HepG2 (cell line): ENCODE results near the gene NISCH. TPM values are rescaled to one million over a fixed set of nuclear protein-coding genes. Genes with fewer than 3 reads are reported as not detected.

Experiments used
- ATAC-seq: fragments of 200-7000 bp; cut with Tn5 transposase; 3 replicates; pipeline ENCODE4 v1.9.1; 2020; ENCODE audit warnings: mild to moderate bottlenecking, moderate library complexity
- BruUV-seq: library from RNA; stranded (reverse); fragments of 400-500 nt; replicated peaks from 2 replicates; lab custom pipeline; 2021; lab: Mats Ljungman, UMichigan
- CTCF ChIA-PET: fragments of 300-600 bp; formaldehyde crosslinking; extraction: SDS; loops from one replicate; lab custom pipeline; 2021; ENCODE audit warnings: low total read pairs, inconsistent platforms, low intra/inter-chr PET ratio; lab: Yijun Ruan, JAX
- POLR2A ChIA-PET: fragments of 350-600 bp; sonication (Branson Sonifier 250); formaldehyde crosslinking; loops from one replicate; lab custom pipeline; 2020; ENCODE audit warnings: antibody characterized with exemption, inconsistent platforms; lab: Yijun Ruan, JAX
- DNase-seq: peaks from one replicate; pipeline ENCODE4 v3.0.0-alpha.2; 2015; ENCODE audit warnings: low spot score
- FAIRE-seq: peaks from 3 replicates; lab custom pipeline; 2011; peaks lifted over from hg19 to GRCh38; lab: Jason Lieb, UNC
- H2AFZ ChIP-seq: one replicate; pipeline ENCODE4 v1.6.1; 2011; ENCODE audit warnings: low read length, inconsistent platforms
- H3K27ac ChIP-seq: fragments of 300-600 bp; 3 replicates; pipeline ENCODE4 v1.8.0; 2011; ENCODE audit warnings: mixed run types, mild to moderate bottlenecking, mixed read lengths, low read length, inconsistent platforms; ENCODE audit not compliant: insufficient read depth; ENCODE audit errors: extremely low read length
- H3K27me3 ChIP-seq, 2 experiments: fragments of 200-600 bp in 1 of 2; 2 replicates in 1 of 2; 3 replicates in 1 of 2; pipeline versions ENCODE4 v1.6.0 to v1.8.0; 2011; ENCODE audit warnings: low read length in 2 of 2, mild to moderate bottlenecking in 2 of 2, moderate library complexity in 2 of 2, inconsistent platforms in 1 of 2; ENCODE audit not compliant: insufficient read depth in 2 of 2, control insufficient read depth in 1 of 2
- H3K36me3 ChIP-seq, 2 experiments: fragments of 200-600 bp in 1 of 2; replicated peaks in 1 of 2; 2 replicates in 1 of 2; 3 replicates in 1 of 2; pipeline versions ENCODE4 v1.5.1 to v1.8.0; 2011; ENCODE audit warnings: low read length in 2 of 2, inconsistent platforms in 1 of 2; ENCODE audit not compliant: insufficient read depth in 2 of 2, control insufficient read depth in 1 of 2
- H3K4me1 ChIP-seq: 2 replicates; pipeline ENCODE4 v1.5.1; 2012; ENCODE audit warnings: low read length, inconsistent platforms; ENCODE audit not compliant: insufficient read depth
- H3K4me2 ChIP-seq: 2 replicates; pipeline ENCODE4 v1.6.0; 2011; ENCODE audit warnings: low read depth, low read length, inconsistent platforms
- H3K4me3 ChIP-seq, 3 experiments: fragments of 200-600 bp in 1 of 3; sonication (generic), shearing (Covaris generic) in 1 of 3; replicated peaks in 1 of 3; 2 replicates each; pipeline ENCODE4 v1.5.1; 2011 to 2016; ENCODE audit warnings: low read length in 3 of 3, inconsistent platforms in 2 of 3, low read depth in 2 of 3, mild to moderate bottlenecking in 2 of 3, control low read depth in 1 of 3, mixed read lengths in 1 of 3; ENCODE audit not compliant: insufficient read depth in 1 of 3
- H3K79me2 ChIP-seq: one replicate; pipeline ENCODE4 v1.6.1; 2011; ENCODE audit warnings: low read length, inconsistent platforms; ENCODE audit not compliant: insufficient read depth
- H3K9ac ChIP-seq: 2 replicates; pipeline ENCODE4 v1.6.0; 2011; ENCODE audit warnings: mild to moderate bottlenecking, low read depth, low read length, inconsistent platforms; ENCODE audit not compliant: insufficient read depth
- H3K9me3 ChIP-seq: 2 replicates; pipeline ENCODE4 v1.5.1; 2012; ENCODE audit warnings: mild to moderate bottlenecking, low read length
- H4K20me1 ChIP-seq: 2 replicates; pipeline ENCODE4 v1.6.0; 2011; ENCODE audit warnings: inconsistent platforms, mild to moderate bottlenecking, low read length, moderate library complexity; ENCODE audit not compliant: insufficient read depth
- ELF3 ChIP-seq: IDR thresholded peaks from 2 replicates; pipeline ENCODE4 v1.6.1; 2016; ENCODE audit warnings: missing genetic modification reagents, missing compliant biosample characterization
- ETV5 ChIP-seq: IDR thresholded peaks from 2 replicates; pipeline ENCODE4 v1.6.1; 2018; ENCODE audit warnings: missing biosample characterization, missing genetic modification reagents, inconsistent platforms, borderline replicate concordance
- GATAD2A ChIP-seq: IDR thresholded peaks from 2 replicates; pipeline ENCODE4 v1.6.1; 2016
- JUND ChIP-seq: sonication (generic); formaldehyde crosslinking; IDR thresholded peaks from 2 replicates; pipeline ENCODE4 v1.8.0; 2022; ENCODE audit warnings: mild to moderate bottlenecking, missing genetic modification reagents
- KAT8 ChIP-seq: IDR thresholded peaks from 2 replicates; pipeline ENCODE4 v1.6.1; 2016; ENCODE audit warnings: missing genetic modification reagents, missing compliant biosample characterization
- MED1 ChIP-seq: sonication (generic); formaldehyde crosslinking; IDR thresholded peaks from 2 replicates; pipeline ENCODE4 v1.4.0; 2020; ENCODE audit warnings: missing genetic modification reagents
- MXI1 ChIP-seq: IDR thresholded peaks from 3 replicates; pipeline ENCODE4 v1.6.1; 2012; ENCODE audit warnings: low read depth, low read length, inconsistent platforms, borderline replicate concordance
- NFIC ChIP-seq: IDR thresholded peaks from 2 replicates; pipeline ENCODE4 v1.6.1; 2012; ENCODE audit warnings: mild to moderate bottlenecking, low read length, inconsistent platforms
- NR2C2 ChIP-seq: sonication (generic); formaldehyde crosslinking; IDR thresholded peaks from 2 replicates; pipeline ENCODE4 v1.4.0; 2020; ENCODE audit warnings: missing genetic modification reagents, mild to moderate bottlenecking, moderate library complexity, borderline replicate concordance
- PHF5A ChIP-seq: IDR thresholded peaks from one replicate; pipeline ENCODE4 v1.6.1; 2018; ENCODE audit warnings: low read depth, missing genetic modification reagents; ENCODE audit not compliant: unreplicated experiment
- RAD51 ChIP-seq: fragments of 450-650 bp; IDR thresholded peaks from 2 replicates; pipeline ENCODE4 v1.6.1; 2016; ENCODE audit warnings: borderline replicate concordance
- SMAD3 ChIP-seq: sonication (generic); formaldehyde crosslinking; IDR thresholded peaks from 2 replicates; pipeline ENCODE4 v1.4.0; 2020; ENCODE audit warnings: missing genetic modification reagents
- SOX13 ChIP-seq, 3 experiments: fragments of 450-650 bp in 1 of 3; sonication (generic) in 1 of 3; formaldehyde crosslinking in 1 of 3; IDR thresholded peaks in 2 of 3; conservative IDR thresholded peaks in 1 of 3; 2 replicates each; pipeline versions ENCODE4 v1.5.0 to v1.6.1; 2016 to 2020; ENCODE audit warnings: antibody characterized with exemption in 1 of 3, mild to moderate bottlenecking in 1 of 3, missing compliant biosample characterization in 1 of 3, missing genetic modification reagents in 1 of 3, moderate library complexity in 1 of 3
- SOX5 ChIP-seq: IDR thresholded peaks from 2 replicates; pipeline ENCODE4 v1.6.1; 2016; ENCODE audit warnings: borderline replicate concordance
- TBX3 ChIP-seq: fragments of 450-650 bp; IDR thresholded peaks from 2 replicates; pipeline ENCODE4 v1.6.1; 2017; ENCODE audit warnings: antibody characterized with exemption, mild to moderate bottlenecking, inconsistent platforms, borderline replicate concordance
- ZFP1 ChIP-seq: IDR thresholded peaks from 2 replicates; pipeline ENCODE4 v1.6.1; 2016
- ZNF557 ChIP-seq: sonication (generic); formaldehyde crosslinking; IDR thresholded peaks from 2 replicates; pipeline ENCODE4 v1.4.0; 2020; ENCODE audit warnings: missing genetic modification reagents
- ZNF580 ChIP-seq: IDR thresholded peaks from 2 replicates; pipeline ENCODE4 v1.6.1; 2016; ENCODE audit warnings: low read depth, borderline replicate concordance
- ZNF839 ChIP-seq: sonication (generic); formaldehyde crosslinking; IDR thresholded peaks from 2 replicates; pipeline ENCODE4 v1.4.0; 2020; ENCODE audit warnings: missing genetic modification reagents, mild to moderate bottlenecking, borderline replicate concordance
- WGBS: methylation state at CpG from one replicate; pipeline ENCODE4 v1.1.6; 2017; ENCODE audit warnings: low lambda C conversion rate; 5-methylcytosine and 5-hydroxymethylcytosine counted together
- in situ Hi-C: cut with HindIII; loops from 2 replicates; pipeline ENCODE4 v1.10.0; 2017; ENCODE audit warnings: low pct_unique_long_range_greater_than_20kb; ENCODE audit not compliant: extremely low pct_ligation_motif_present
- intact Hi-C: fragments of 100-400 bp; cut with micrococcal nuclease; formaldehyde crosslinking; loops from one replicate; pipeline ENCODE4 v1.10.0; 2022; ENCODE audit not compliant: unreplicated experiment
- polyA plus RNA-seq, 8 experiments: library from polyadenylated mRNA; depleted of rRNA in 3 of 8; stranded (reverse) in 7 of 8; unstranded in 1 of 8; fragments of >200 nt; fragmentation: Illumina TruSeq in 4 of 8; extraction: Trizol in 4 of 8; gene quantifications; 2 replicates each; pipeline versions ENCODE4 v1.2.1 to v1.2.3, GENCODE V29; 2011 to 2016; ENCODE audit warnings: low read depth in 4 of 8, missing spikeins in 1 of 8, mixed read lengths in 1 of 8; ENCODE audit not compliant: insufficient read depth in 1 of 8
- total RNA-seq, 5 experiments: library from RNA; depleted of rRNA; stranded (reverse); fragments of >200 nt; fragmentation: Illumina TruSeq; extraction: Trizol; gene quantifications; 2 replicates each; pipeline ENCODE4 v1.2.3, GENCODE V29; 2016; ENCODE audit warnings: low read depth in 1 of 5
- TF ChIP-seq, protein P1 (sequence below): sonication (generic); formaldehyde crosslinking; IDR thresholded peaks from 2 replicates; pipeline ENCODE4 v1.4.0; 2020; ENCODE audit warnings: missing genetic modification reagents, borderline replicate concordance
- TF ChIP-seq, protein P2 (sequence below): sonication (generic); formaldehyde crosslinking; IDR thresholded peaks from 2 replicates; pipeline ENCODE4 v1.5.1; 2020; ENCODE audit warnings: missing genetic modification reagents, mild to moderate bottlenecking, borderline replicate concordance

NISCH gene
- total and polyA plus RNA-seq, 2 of the 13 experiments (the other 11 are each of a cell fraction or from before 2014, with no cell fraction given): 27.0 to 47.6 TPM

DNA sequence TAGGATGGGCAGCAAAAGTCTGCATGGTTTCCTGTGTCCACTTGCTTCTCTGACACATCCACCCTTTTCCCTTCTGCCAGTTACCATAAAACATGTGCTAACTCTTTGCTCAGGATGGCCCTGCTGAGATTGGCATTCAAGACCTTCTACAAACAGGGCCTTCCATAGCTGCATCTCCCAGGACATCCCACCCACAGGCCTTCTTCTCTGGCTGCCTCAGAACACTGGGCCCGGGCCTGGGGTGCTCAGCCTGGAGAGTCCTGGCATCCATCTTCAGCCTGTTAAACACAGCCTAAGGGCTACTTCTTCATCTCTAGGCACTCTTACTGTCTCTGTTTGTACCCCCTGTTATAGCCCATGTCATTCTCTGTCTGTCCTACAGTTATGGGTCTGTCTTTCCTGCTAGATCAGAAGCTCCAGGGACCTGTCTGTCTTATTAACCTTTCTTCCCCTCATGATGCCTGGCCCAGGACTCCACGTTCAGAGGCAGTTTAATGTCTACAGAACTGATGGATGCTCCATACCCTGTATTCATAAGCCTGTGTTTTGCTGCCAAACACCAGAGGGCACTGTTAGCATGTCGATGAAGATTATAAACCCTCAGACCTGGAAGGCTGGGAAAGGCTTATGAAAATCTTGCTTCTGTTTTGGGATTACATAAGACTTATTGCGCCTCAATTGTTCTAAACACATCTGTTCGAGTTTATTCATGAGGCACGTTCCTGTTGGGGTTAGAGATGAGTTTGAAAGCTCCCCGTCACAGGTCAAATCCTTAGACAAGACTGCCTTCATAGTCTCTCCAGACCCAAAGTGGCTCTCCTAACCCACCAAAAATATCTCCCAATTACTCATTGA lies 27.0 kb upstream of the NISCH start:
- no peaks in the 10 kb centered on the region for H4K20me1 ChIP-seq
- H3K9me3 ChIP-seq: no peaks in the 10 kb centered on the region
- ChIA-PET CTCF (interaction anchor here (1.1 to 4.0 kb wide), 4 partner anchors 16 to 23 kb away, joined by 3 to 83 read pairs (median 4); partner anchors contain the start of gene SEMA3G), POLR2A (interaction anchor here (2.2 kb wide), 1 partner anchor 17 kb away, joined by 14 read pairs; the partner anchor contains the start of gene SEMA3G)
- H3K36me3 ChIP-seq: no peaks in the 10 kb centered on the region
- H3K27ac ChIP-seq: no peak overlapping the region
- intact Hi-C loops (loop anchor here (1.0 kb wide), 1 partner anchor 19 kb away; no protein-coding TSS in a partner anchor), in situ Hi-C loops (no loop called here)
- H2AFZ ChIP-seq: no peak overlapping the region
- H3K9ac ChIP-seq: no peak overlapping the region
- no peak overlapping the region for H3K4me3 ChIP-seq
- H3K4me2 ChIP-seq: peak overlapping the region; percentile 68
- ATAC-seq: peak; percentile 64
- WGBS: 4% methylated on average over 7 of the region's 7 CpGs
- H3K4me1 ChIP-seq: peaks cover 69% of the 10 kb centered on the region
- peak; percentile 76 for DNase-seq
- no peaks in the 10 kb centered on the region for H3K27me3 ChIP-seq
- no peaks in the 10 kb centered on the region for H3K79me2 ChIP-seq
- peak; percentile 87 for FAIRE-seq
- no TSS peak for BruUV-seq
- peak; percentile 31; the same call in 1 of the 2 replicates for TF ChIP-seq KAT8
- 0 out of 2 replicates have a peak, but pooled peaks have one; percentile 26 for TF ChIP-seq MED1 (CRISPR knock-in tag)
- 0 out of 3 replicates have a peak, but pooled peaks have one; percentile 30 for TF ChIP-seq MXI1
- no peak for TF ChIP-seq SOX13 (IDR thresholded peaks at IDR 0.05)
- peak in 1 of 2 experiments; percentile 45; a peak in 1 of 4 replicates for TF ChIP-seq SOX13 (CRISPR knock-in tag; conservative IDR thresholded peaks at IDR 0.05 in 1 of 2, IDR thresholded peaks at IDR 0.05 in 1 of 2)
- no peak for TF ChIP-seq TBX3
- peak; percentile 51; the same call in 1 of the 2 replicates for TF ChIP-seq SOX5 (CRISPR knock-in tag)
- peak; percentile 57 for TF ChIP-seq GATAD2A (CRISPR knock-in tag)
- TF ChIP-seq NR2C2 (CRISPR knock-in tag): 0 out of 2 replicates have a peak, but pooled peaks have one; percentile 37
- no peak for TF ChIP-seq ZNF557 (CRISPR knock-in tag)
- no peak for TF ChIP-seq ZNF839 (CRISPR knock-in tag)
- TF ChIP-seq ZNF580: no peak
- TF ChIP-seq PHF5A (CRISPR knock-in tag): peak; percentile 55
- TF ChIP-seq ZFP1 (CRISPR knock-in tag): 0 out of 2 replicates have a peak, but pooled peaks have one; percentile 21
- TF ChIP-seq ETV5 (CRISPR knock-in tag): 0 out of 2 replicates have a peak, but pooled peaks have one; percentile 17
- TF ChIP-seq, protein P1, sequence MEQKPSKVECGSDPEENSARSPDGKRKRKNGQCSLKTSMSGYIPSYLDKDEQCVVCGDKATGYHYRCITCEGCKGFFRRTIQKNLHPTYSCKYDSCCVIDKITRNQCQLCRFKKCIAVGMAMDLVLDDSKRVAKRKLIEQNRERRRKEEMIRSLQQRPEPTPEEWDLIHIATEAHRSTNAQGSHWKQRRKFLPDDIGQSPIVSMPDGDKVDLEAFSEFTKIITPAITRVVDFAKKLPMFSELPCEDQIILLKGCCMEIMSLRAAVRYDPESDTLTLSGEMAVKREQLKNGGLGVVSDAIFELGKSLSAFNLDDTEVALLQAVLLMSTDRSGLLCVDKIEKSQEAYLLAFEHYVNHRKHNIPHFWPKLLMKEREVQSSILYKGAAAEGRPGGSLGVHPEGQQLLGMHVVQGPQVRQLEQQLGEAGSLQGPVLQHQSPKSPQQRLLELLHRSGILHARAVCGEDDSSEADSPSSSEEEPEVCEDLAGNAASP (CRISPR knock-in tag): peak; percentile 34; the same call in 1 of the 2 replicates
- 0 out of 2 replicates have a peak, but pooled peaks have one; percentile 44 for TF ChIP-seq SMAD3 (CRISPR knock-in tag)
- TF ChIP-seq JUND (CRISPR knock-in tag): no peak
- TF ChIP-seq ELF3: peak; percentile 41; the same call in 1 of the 2 replicates
- TF ChIP-seq NFIC: no peak
- TF ChIP-seq, protein P2, sequence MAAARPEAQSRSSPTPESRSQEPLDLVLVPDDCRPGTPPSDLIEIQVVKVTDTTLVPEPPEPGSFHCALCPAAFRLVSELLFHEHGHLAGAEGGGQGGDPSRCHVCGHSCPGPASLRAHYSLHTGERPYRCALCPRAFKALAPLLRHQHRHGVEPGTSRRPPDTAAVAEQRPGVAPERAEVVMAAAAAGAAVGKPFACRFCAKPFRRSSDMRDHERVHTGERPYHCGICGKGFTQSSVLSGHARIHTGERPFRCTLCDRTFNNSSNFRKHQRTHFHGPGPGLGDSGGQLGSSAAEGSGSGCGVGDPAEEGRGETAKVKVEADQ (CRISPR knock-in tag): no peak
- TF ChIP-seq RAD51: no peak
